ENCODE measurements around the gene CDK14.

GRCh38 chr7:90690159-90690858 is 94.2 kb downstream of the CDK14 start:
- no peak for TF ChIP-seq CTCF (IDR thresholded peaks at IDR 0.05; ENCODE audit: low read length)
- TF ChIP-seq EZH2 (optimal IDR thresholded peaks at IDR 0.05; ENCODE audit: low read depth, low read length), result no peak
